Measurements from ENCODE around the gene PDS5B.

GRCh38 chr13:32549788-32550187, 36.5 kb upstream of the PDS5B start:
- TF ChIP-seq ZNF658 (tag by site-specific recombination; IDR thresholded peaks at IDR 0.05) (no peak), ZNF600 (tag by site-specific recombination; IDR thresholded peaks at IDR 0.05) (no peak), ZNF18 (tag by site-specific recombination; IDR thresholded peaks at IDR 0.05) (no peak), CTCF (tag by site-specific recombination; IDR thresholded peaks at IDR 0.05) (no peak), REST (tag by site-specific recombination; IDR thresholded peaks at IDR 0.05) (no peak), ZNF280D (tag by site-specific recombination; IDR thresholded peaks at IDR 0.05) (no peak), ZFP41 (tag by site-specific recombination; IDR thresholded peaks at IDR 0.05; ENCODE audit: borderline replicate concordance) (no peak), KLF16 (tag by site-specific recombination; IDR thresholded peaks at IDR 0.05) (no peak), ZNF23 (tag by site-specific recombination; IDR thresholded peaks at IDR 0.05; ENCODE audit: borderline replicate concordance) (no peak), ZNF701 (tag by site-specific recombination; IDR thresholded peaks at IDR 0.05) (no peak), SP2 (tag by site-specific recombination; IDR thresholded peaks at IDR 0.05) (no peak), GLI4 (tag by site-specific recombination; IDR thresholded peaks at IDR 0.05) (no peak), ZNF174 (tag by site-specific recombination; IDR thresholded peaks at IDR 0.05) (no peak), ZSCAN5A (tag by site-specific recombination; IDR thresholded peaks at IDR 0.05) (no peak)

All from HEK293 (cell line).